Keratinocyte (primary cell): ENCODE data around the gene PBX4. TPM values are rescaled to one million over a fixed set of nuclear protein-coding genes. Genes with fewer than 3 reads are reported as not detected.

Source experiments
- DNase-seq: peaks from one replicate; pipeline ENCODE4 v3.0.0-alpha.2; 2011; ENCODE audit warnings: low read depth, missing footprints, low spot score
- FAIRE-seq: peaks from 2 replicates; lab custom pipeline; 2011; peaks lifted over from hg19 to GRCh38; lab: Jason Lieb, UNC
- H2AFZ ChIP-seq: 2 replicates; pipeline ENCODE4 v1.6.0; 2012; ENCODE audit warnings: low read length, control low read depth, inconsistent platforms; ENCODE audit not compliant: control insufficient read depth
- H3K27ac ChIP-seq: 2 replicates; pipeline ENCODE4 v1.5.1; 2011; ENCODE audit warnings: low read length; ENCODE audit not compliant: control insufficient read depth, insufficient read depth
- H3K27me3 ChIP-seq: 3 replicates; pipeline ENCODE4 v1.6.0; 2011; ENCODE audit warnings: low read length; ENCODE audit not compliant: control insufficient read depth, insufficient read depth; ENCODE audit errors: extremely low read depth
- H3K36me3 ChIP-seq, 2 experiments: 2 replicates in 1 of 2; 3 replicates in 1 of 2; pipeline ENCODE4 v1.5.1; 2011; ENCODE audit warnings: low read length in 2 of 2, mild to moderate bottlenecking in 1 of 2; ENCODE audit not compliant: control insufficient read depth in 2 of 2, insufficient read depth in 2 of 2; ENCODE audit errors: extremely low read depth in 1 of 2
- H3K4me1 ChIP-seq: 3 replicates; pipeline ENCODE4 v1.5.1; 2011; ENCODE audit warnings: low read length; ENCODE audit not compliant: control insufficient read depth, insufficient read depth; ENCODE audit errors: extremely low read depth
- H3K4me2 ChIP-seq: 3 replicates; pipeline ENCODE4 v1.6.0; 2011; ENCODE audit warnings: low read depth, low read length; ENCODE audit not compliant: control insufficient read depth, insufficient read depth; ENCODE audit errors: extremely low read depth
- H3K4me3 ChIP-seq, 3 experiments: fragments of 200-600 bp in 1 of 3; sonication (generic) in 1 of 3; 2 replicates in 2 of 3; 3 replicates in 1 of 3; pipeline ENCODE4 v1.5.1; 2011 to 2016; ENCODE audit warnings: low read length in 3 of 3, mild to moderate bottlenecking in 3 of 3, control low read depth in 2 of 3, inconsistent platforms in 1 of 3, low read depth in 1 of 3, mixed read lengths in 1 of 3, mixed run types in 1 of 3, moderate library complexity in 1 of 3; ENCODE audit not compliant: control insufficient read depth in 2 of 3, insufficient read depth in 2 of 3; ENCODE audit errors: extremely low read depth in 1 of 3
- H3K79me2 ChIP-seq: 2 replicates; pipeline ENCODE4 v1.6.0; 2012; ENCODE audit warnings: low read length; ENCODE audit not compliant: control insufficient read depth, insufficient read depth
- H3K9ac ChIP-seq: 3 replicates; pipeline ENCODE4 v1.6.0; 2011; ENCODE audit warnings: low read length; ENCODE audit not compliant: control insufficient read depth, insufficient read depth; ENCODE audit errors: extremely low read depth
- H3K9me1 ChIP-seq: 3 replicates; pipeline ENCODE4 v1.6.0; 2011; ENCODE audit warnings: low read length; ENCODE audit not compliant: control insufficient read depth, insufficient read depth; ENCODE audit errors: extremely low read depth
- H3K9me3 ChIP-seq: 2 replicates; pipeline ENCODE4 v1.5.1; 2012; ENCODE audit warnings: low read depth, low read length; ENCODE audit not compliant: control insufficient read depth
- H4K20me1 ChIP-seq: 3 replicates; pipeline ENCODE4 v1.6.0; 2011; ENCODE audit warnings: low read length; ENCODE audit not compliant: control insufficient read depth, insufficient read depth; ENCODE audit errors: extremely low read depth
- EZH2 ChIP-seq: IDR thresholded peaks from one replicate; pipeline ENCODE4 v1.6.1; 2012; ENCODE audit warnings: inconsistent platforms, mild to moderate bottlenecking, low read length, moderate library complexity
- dilution Hi-C: fragments of 300-500 bp; cut with MboI; formaldehyde crosslinking; loops from one replicate; pipeline ENCODE4 v1.7.0; 2020; ENCODE audit warnings: low sequenced_read_pairs; ENCODE audit not compliant: extremely low pct_ligation_motif_present
- polyA plus RNA-seq, 5 experiments: library from polyadenylated mRNA; depleted of rRNA in 3 of 5; stranded (reverse) in 3 of 5; stranded (forward) in 1 of 5; unstranded in 1 of 5; fragments of >200 nt; gene quantifications; 1 replicate in 1 of 5; 2 replicates in 3 of 5; 3 replicates in 1 of 5; pipeline versions ENCODE4 v1.2.1 to v1.2.3, GENCODE V29; 2011 to 2012; ENCODE audit warnings: missing spikeins in 2 of 5, low read depth in 1 of 5, low replicate concordance in 1 of 5
- TF ChIP-seq, protein P1 (sequence below), 3 experiments: IDR thresholded peaks in 1 of 3; conservative IDR thresholded peaks in 1 of 3; optimal IDR thresholded peaks in 1 of 3; 2 replicates in 2 of 3; 3 replicates in 1 of 3; pipeline versions ENCODE3 to v1.5.1; 2011; ENCODE audit warnings: low read length in 3 of 3, mild to moderate bottlenecking in 3 of 3, moderate library complexity in 2 of 3, control low read depth in 1 of 3, inconsistent platforms in 1 of 3; ENCODE audit not compliant: insufficient read depth in 2 of 3; ENCODE audit errors: extremely low read depth in 1 of 3

PBX4 gene
- polyA plus RNA-seq, 1 donor (not counting 4 experiments of a cell fraction or from before 2014, with no cell fraction given), result 1.7 TPM

DNA sequence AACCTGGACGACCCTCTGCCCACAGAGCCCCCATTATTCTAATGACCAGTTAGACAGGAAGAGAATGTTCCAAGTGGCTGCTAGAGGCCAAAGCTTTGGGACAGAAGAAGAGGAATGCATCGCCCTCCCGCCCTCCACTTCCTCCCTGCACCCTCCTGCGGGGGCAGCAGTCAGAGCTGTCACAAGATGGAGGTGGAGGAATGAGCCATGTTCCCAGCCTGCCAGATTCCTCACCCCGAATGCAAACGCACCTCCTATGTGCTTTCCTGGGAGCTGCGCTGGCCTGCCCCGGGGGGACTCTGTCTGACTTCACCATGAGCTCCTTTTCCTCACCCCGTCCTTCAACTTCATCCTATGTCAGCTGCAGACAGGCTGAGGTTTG is 88.1 kb downstream of the PBX4 start:
- no peaks in the 10 kb centered on the region for H3K27me3 ChIP-seq
- FAIRE-seq (no peak), DNase-seq (no peak)
- no peaks in the 10 kb centered on the region for H3K79me2 ChIP-seq
- TF ChIP-seq, protein P1, sequence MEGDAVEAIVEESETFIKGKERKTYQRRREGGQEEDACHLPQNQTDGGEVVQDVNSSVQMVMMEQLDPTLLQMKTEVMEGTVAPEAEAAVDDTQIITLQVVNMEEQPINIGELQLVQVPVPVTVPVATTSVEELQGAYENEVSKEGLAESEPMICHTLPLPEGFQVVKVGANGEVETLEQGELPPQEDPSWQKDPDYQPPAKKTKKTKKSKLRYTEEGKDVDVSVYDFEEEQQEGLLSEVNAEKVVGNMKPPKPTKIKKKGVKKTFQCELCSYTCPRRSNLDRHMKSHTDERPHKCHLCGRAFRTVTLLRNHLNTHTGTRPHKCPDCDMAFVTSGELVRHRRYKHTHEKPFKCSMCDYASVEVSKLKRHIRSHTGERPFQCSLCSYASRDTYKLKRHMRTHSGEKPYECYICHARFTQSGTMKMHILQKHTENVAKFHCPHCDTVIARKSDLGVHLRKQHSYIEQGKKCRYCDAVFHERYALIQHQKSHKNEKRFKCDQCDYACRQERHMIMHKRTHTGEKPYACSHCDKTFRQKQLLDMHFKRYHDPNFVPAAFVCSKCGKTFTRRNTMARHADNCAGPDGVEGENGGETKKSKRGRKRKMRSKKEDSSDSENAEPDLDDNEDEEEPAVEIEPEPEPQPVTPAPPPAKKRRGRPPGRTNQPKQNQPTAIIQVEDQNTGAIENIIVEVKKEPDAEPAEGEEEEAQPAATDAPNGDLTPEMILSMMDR (optimal IDR thresholded peaks at IDR 0.05 in 1 of 3, IDR thresholded peaks at IDR 0.05 in 1 of 3, conservative IDR thresholded peaks at IDR 0.05 in 1 of 3; ENCODE audit: extremely low read depth in 1 of 3, insufficient read depth in 2 of 3, low read length in 3 of 3), result peak in 1 of 3 experiments; percentile 4
- no peak for TF ChIP-seq EZH2
- H3K4me2 ChIP-seq, result no peak overlapping the region
- no peak overlapping the region for H3K9ac ChIP-seq
- peaks cover 0 to 15% of the 10 kb centered on the region in 2 experiments for H3K36me3 ChIP-seq
- no peak overlapping the region for H3K4me3 ChIP-seq
- H3K4me1 ChIP-seq, result peaks cover 2% of the 10 kb centered on the region
- no peak overlapping the region for H3K27ac ChIP-seq
- H2AFZ ChIP-seq, result no peak overlapping the region
- no peaks in the 10 kb centered on the region for H3K9me1 ChIP-seq
- dilution Hi-C loops, result no loop called here
- H3K9me3 ChIP-seq, result no peaks in the 10 kb centered on the region
- no peaks in the 10 kb centered on the region for H4K20me1 ChIP-seq

DNA sequence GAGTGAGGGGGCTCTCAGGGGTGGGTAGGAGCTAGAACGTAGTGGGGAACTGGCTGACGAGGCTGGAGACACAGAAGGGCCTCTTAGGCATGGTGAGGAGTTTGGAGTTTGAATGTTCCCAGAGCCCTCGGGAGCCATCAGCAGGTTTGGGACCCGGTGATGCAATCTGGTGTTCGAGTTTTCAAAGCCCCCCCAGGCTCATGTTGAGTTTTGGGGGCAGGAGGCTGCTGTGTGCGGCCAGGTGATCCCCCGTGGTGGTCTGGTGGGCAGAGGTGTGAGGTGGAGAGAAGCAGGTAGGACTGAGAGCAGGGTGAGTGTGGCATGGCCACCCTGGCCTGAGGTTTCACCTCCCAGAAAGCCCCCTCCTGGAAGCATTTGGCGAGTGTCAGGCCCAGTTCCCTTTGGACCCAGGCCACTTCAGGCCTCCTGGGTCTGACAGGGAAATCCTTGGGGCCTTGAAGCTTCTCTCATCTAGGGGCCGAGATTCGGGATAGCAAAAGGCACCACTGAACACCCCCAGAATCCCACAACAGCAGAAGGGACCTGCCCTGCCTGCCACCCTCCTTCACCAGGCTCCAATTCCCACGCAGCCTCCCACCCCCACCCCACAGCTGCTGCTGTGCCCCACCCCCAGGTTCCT is 88.6 kb downstream of the PBX4 start:
- peaks cover 2% of the 10 kb centered on the region for H3K4me1 ChIP-seq
- dilution Hi-C loops, result no loop called here
- no peak for FAIRE-seq

More for the DNA sequence above, 88.6 kb downstream of the PBX4 start:
- Histone ChIP-seq H3K27ac (no peak overlapping the region), H2AFZ (no peak overlapping the region), H3K9me1 (no peaks in the 10 kb centered on the region), H3K36me3 (peaks cover 0 to 15% of the 10 kb centered on the region in 2 experiments), H3K9ac (no peak overlapping the region), H3K27me3 (no peaks in the 10 kb centered on the region), H3K79me2 (peaks cover under 1% of the 10 kb centered on the region), H3K4me2 (no peak overlapping the region), H3K9me3 (no peaks in the 10 kb centered on the region), H3K4me3 (no peak overlapping the region), H4K20me1 (no peaks in the 10 kb centered on the region)
- DNase-seq, result no peak
- TF ChIP-seq, protein P1 (optimal IDR thresholded peaks at IDR 0.05 in 1 of 3, IDR thresholded peaks at IDR 0.05 in 1 of 3, conservative IDR thresholded peaks at IDR 0.05 in 1 of 3; ENCODE audit: extremely low read depth in 1 of 3, insufficient read depth in 2 of 3, low read length in 3 of 3), result no peak
- TF ChIP-seq EZH2, result no peak
